Stimulated activated CD8-positive, alpha-beta memory T cell treated with anti-CD3 and anti-CD28 coated beads, Interleukin-15, amount 100 ng/mL, for 4 hours (primary cell): Measurements from ENCODE around the gene ZDHHC18.
"Not testable (repeated sequence)": the region's sequence is repeated elsewhere in the genome, so short reads cannot be mapped to it uniquely, and the experiment has no call there.

Experiments used
- DNase-seq, 2 donors: peaks; one replicate each; pipeline ENCODE4 v3.0.0-alpha.2; 2020; ENCODE audit warnings: low read depth in 2 of 2

The ZDHHC18 gene

DNA sequence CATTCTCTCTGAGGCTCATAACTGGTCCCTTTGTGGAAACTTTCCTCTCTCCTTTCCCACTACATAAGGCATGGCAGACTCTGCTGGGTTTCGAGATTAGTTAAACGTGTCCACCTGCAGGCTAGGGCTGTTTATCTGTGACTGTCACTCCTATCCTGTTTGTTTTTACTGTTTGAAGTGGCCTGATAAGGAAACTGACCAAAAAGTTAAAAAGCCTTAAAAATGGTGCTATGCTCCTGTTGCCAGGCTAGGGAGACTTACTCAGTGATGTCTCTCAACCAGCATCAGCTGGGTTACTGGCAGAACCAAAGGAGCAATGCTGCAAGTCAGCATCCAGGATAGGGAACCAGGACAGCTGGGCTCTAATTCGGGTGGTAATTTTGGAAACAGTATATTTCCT is 34.9 kb upstream of the ZDHHC18 start:
- no peak for DNase-seq

GRCh38 chr1:26792924-26793323 is 33.6 kb upstream of the ZDHHC18 start:
- no peak for DNase-seq

GRCh38 chr1:26794391-26794790 is 32.1 kb upstream of the ZDHHC18 start:
- DNase-seq: no peak

DNA sequence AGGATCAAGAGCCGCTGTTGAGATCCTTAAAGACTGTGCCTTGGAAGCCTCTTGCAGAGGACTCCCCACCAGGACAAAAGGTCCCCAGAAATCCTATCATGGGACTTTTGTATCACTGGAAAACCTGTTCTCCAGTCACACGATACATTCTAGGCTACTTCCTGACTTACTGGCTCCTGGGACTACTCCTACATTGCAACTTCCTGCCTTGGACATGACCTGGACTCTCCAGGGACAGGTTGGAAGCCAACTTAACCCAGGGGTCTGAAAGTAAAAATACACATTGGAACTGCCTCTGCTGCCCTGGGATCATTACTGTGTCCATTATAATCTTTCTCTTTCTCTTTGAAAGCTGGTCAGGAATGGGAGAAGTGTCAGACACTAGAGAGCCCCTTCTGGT is 28.9 kb upstream of the ZDHHC18 start:
- DNase-seq: no peak

DNA sequence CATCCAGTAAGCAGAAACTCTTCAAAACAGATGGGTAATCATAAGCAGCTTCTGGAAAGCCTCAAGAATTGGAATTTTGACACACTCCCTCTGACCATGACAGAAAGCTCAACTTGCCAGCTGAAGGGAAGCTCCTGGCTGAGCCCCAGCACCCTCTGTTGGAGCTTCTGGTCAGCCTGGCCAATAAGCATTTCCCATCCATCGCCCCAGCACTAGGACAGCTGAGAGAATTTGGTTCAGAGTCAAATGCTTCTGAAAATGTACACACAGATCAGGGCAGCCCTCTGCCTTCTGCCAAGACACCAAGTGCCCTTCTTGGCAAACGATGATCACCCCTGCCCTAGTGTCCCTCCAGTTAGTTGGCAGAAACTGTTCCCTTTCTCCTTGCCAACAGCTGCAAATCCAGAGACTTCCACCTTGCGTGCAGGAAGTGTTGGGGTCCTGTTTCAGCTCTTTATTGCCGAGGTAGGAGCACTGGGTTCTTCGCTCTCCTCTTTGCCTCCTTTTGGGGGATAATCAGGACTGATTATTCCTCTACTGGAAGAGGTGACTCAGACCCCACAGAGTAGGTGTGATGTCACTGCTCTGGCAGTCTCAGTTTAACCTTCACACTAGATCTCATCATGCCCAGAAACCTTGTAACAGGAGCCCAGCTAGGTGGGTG is 26.9 kb upstream of the ZDHHC18 start:
- peak in 1 of 2 donors; percentile 16 for DNase-seq

- DNase-seq: not testable (repeated sequence)
These were observed 22.6 kb upstream of the ZDHHC18 start for GRCh38 chr1:26803932-26804331.

- peak in 1 of 2 donors; percentile 61 for DNase-seq
These were observed 16.4 kb upstream of the ZDHHC18 start for GRCh38 chr1:26810105-26810504.

- no peak for DNase-seq
These were observed 15.4 kb upstream of the ZDHHC18 start for GRCh38 chr1:26811057-26811456.

GRCh38 chr1:26811708-26812107 is 14.8 kb upstream of the ZDHHC18 start:
- DNase-seq: no peak

DNA sequence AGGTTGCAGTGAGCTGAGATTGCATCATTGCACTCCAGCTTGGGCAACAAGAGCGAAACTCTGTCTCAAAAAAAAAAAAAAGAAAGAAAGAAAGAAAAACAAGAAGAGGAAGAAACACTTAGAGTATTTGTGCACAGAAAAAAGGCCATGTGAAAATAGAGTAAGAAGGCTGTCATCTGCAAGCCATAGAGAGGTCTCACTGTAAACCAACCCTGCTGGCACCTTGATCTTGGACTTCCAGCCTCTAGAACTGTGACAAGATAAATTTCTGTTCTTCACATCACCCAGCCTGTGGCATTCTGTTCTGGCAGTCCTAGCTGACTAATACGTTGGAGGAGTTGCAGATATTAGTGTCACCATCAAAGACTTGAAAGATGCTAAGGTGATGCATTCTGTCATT is 12.1 kb upstream of the ZDHHC18 start:
- no peak for DNase-seq

- no peak for DNase-seq
These were observed 11.6 kb upstream of the ZDHHC18 start for GRCh38 chr1:26814893-26815292.

DNA sequence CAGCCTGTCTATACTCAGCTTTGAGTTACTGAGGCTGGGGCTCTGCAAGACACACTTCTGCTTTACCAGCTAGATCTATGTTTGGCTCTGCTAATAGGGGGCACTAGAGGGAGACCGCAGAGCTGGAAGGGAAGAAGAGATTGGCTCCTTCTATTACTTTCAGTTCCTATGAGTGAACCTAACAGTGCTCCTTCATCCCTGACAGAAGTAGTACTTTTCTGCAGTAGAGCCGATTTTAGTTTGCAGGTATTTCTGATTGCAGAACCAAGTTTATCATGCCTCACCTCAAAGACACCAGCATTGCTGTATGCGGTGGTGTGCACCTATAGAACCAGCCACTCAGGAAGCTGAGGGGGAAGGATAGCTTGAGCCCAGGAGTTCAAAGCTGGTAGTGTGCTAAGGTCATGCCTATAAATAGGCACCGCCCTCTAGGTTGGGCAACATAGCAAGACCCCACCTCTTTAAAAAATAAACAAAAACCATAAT is 5.7 kb upstream of the ZDHHC18 start:
- no peak for DNase-seq

DNA sequence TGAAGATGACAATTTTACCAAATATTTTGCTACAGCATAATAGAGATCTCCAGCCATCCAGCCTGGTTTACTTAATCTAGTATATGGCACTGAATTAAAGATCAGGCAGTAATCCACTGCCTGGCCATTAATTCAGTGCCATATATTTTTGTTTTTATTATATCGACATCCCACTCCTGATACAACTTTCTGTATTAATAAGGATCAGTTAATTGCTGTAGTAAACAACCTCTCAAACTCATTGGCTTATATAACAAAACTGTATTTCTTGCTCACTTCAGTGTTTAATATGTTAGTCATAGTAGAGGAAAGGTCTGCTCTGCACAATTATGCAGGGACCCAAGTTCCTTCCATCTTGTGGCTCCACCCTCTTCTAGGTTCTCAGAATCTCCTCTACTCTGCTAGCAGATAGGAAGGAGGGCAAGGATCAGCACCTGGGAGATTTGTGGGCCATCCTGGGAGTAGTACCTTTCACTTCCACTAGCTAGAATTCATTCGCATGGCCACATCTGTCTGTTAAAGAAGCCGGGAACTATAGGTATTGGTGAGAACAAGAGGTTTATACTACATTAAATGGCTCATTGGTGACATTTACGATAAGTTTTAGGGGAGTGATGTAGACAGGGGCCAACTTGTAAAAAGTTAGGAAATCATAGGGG is 3.6 kb upstream of the ZDHHC18 start:
- no peak for DNase-seq

DNA sequence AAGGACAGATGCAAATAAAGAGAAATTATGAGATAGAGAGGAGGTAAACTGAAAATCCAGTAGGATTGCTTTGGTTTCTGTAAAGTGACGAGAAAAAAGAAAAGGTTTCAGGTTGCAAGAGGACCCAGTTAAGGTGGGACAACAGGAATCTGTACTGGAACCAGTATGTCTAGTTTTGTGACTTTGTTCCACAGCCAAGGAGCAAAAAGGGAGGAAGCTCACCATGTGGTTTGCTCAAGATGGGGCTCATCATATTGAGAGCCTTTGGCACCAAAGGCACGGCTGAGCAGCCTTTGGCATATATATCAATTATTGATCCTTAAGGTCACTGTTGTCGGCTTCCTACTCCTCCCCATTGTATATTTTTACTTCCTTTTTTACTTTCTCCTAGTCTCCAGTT is 1.8 kb upstream of the ZDHHC18 start:
- no peak for DNase-seq

- no peak for DNase-seq
These were observed 667 bp downstream of the ZDHHC18 start for GRCh38 chr1:26827106-26827604.

DNA sequence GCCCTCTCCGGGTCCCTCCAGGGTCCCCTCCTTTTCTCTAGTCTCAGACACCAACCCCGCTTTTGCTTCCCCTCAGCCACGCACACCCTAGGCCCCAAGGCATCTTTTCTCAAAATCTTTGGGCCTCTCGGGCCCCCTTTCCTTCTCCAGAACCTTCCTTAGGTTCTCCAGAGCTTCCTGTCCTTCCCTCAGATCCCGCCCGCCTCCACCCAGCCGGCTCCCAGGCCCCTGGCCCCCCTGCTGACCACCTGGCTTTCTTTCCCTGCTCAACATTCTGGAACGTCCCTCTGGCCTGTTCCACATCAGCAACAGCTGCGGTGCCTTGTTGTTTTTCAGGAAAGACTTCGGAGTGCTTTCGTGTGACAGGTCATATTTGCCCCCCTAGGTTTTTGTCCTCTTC is 1.2 kb downstream of the ZDHHC18 start:
- DNase-seq: no peak

DNA sequence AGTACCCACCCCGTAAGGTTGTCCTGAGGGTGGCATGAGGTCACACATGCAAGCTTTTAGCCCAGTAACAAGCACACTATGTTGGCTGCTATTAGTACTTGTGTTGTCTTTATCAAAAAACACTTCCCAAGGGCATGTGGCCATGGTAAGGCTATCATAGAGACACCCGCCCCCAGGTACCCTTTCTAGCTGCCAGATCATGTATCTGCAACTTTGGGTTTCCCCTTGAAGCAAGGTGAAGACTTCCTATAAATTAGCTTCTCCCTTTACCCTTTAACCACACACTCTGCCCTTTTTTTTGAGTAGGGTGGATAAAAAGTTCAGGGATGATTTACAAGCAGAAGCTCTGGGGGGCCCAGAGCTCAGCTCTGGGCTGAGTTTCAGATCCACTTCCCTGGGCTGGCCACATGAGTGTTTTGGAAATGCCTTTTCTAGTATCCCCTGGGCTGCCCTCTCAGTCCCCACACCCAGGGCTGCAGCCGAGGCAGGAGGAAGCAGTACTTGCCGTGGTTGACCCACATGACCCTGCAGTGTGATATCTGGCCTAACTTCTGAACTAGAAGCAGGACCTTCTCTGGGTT is 2.0 kb downstream of the ZDHHC18 start:
- DNase-seq: no peak

DNA sequence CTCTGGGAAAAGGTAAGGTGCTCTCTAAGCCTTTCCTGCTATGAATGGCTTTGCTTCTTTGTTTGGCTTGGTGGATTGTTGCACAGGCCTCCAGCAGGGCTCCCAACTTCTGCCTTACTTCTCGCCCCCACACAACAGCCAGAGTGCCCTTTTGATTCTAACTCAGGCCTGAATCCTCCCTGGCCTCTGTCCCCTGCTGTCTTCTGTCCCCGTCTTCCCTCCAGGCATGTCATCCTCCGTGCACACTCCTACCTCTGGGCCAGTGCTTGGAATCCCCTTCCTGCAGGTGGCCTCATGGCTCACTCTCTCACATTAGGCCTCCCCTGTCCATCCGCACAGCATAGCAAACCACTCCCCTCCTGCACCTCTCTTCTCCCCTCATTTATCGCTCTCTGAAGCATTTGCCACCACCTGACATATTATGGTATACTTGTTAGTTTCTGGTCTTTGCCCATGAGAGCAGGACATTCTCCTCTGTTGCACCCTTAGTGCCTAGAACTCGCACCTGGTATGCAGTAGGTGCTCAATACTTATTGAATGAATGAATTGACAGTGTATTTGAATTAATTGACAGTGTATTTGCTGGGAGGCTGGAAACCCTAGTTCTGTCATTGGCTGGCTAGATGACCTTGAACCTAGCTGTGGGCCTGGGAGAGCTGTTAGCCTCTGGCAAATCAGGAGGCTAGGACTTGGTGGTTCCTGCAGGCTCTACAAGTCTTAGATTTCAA is 2.9 kb downstream of the ZDHHC18 start:
- DNase-seq: no peak

GRCh38 chr1:26831059-26831458 is 4.6 kb downstream of the ZDHHC18 start:
- no peak for DNase-seq

DNA sequence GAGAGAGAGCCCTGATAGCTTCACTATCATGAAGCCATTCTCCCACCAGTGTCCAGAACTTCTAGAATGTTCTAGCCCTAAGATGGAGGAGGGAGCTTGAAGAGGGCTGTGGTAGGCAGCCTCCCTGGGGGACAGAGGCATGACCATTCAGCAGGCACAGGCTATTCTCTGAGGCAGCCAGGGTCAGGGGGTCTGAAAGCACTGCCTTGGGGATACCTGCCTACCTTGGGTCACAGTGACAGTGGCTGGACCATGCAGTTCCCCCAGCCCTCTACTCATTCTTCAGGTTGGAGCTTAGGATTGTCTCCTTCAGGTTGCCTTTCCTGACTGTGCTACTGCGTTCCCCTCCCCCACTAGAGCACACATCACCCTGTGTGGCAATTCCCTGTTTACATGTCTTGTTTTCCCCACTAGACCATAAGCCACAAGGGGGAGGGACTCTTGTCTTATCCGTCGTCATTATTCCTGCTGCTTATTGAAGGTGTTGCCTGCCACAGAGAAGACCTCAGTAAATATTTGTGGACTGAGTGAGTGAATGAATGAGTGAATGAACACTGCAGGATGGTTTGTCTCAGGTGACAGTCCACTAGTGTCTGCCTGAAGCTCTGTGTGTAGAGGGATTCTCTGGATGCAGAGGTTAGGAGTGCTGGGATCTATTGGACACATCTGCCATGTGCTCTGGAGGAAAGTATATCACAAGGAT is 5.2 kb downstream of the ZDHHC18 start:
- no peak for DNase-seq

GRCh38 chr1:26832249-26832960 is 5.9 kb downstream of the ZDHHC18 start:
- DNase-seq: no peak
